ENCODE data around the gene BMERB1.

DNA sequence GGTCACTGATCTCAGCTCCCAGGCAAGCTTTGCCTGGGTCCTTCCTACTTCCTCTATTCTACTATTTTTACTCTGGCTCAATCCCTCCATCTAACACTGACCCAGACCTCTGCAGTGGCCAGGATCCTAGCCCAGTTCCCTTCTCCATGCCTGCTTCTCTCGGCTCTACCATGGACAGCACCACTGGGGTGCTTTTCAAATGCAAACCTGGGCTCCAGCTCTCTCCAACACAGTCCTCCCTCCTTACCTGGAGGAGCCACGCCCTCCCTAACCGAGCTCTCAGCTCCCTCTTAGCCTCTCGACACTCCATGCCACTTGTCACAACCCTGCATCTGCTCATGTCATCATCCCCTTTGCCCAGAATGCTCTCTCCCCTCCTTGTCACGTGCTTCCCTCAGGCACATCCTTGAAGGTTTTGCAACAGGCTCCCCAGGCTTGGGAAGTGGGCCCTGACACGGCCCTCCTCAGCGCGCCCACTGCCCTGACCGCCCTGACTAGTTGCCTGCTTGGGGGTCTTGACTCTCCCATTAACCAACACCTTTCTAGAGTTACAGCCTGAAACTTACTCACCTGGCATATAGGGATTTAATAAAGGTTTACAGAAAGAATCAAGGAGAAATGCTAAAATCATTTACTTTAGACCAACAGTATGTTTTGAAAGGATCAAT, 167.0 kb downstream of the BMERB1 start:
- TF ChIP-seq, protein P1, sequence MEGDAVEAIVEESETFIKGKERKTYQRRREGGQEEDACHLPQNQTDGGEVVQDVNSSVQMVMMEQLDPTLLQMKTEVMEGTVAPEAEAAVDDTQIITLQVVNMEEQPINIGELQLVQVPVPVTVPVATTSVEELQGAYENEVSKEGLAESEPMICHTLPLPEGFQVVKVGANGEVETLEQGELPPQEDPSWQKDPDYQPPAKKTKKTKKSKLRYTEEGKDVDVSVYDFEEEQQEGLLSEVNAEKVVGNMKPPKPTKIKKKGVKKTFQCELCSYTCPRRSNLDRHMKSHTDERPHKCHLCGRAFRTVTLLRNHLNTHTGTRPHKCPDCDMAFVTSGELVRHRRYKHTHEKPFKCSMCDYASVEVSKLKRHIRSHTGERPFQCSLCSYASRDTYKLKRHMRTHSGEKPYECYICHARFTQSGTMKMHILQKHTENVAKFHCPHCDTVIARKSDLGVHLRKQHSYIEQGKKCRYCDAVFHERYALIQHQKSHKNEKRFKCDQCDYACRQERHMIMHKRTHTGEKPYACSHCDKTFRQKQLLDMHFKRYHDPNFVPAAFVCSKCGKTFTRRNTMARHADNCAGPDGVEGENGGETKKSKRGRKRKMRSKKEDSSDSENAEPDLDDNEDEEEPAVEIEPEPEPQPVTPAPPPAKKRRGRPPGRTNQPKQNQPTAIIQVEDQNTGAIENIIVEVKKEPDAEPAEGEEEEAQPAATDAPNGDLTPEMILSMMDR (IDR thresholded peaks at IDR 0.05) = no peak
- TF ChIP-seq POLR2A (IDR thresholded peaks at IDR 0.05) (no peak), POLR2AphosphoS5 (IDR thresholded peaks at IDR 0.05) (no peak), EP300 (IDR thresholded peaks at IDR 0.05) (no peak)
